Spleen (tissue), 11 donors: ENCODE measurements around the gene ABCA13. TPM values are rescaled to one million over a fixed set of nuclear protein-coding genes. Genes with fewer than 3 reads are reported as not detected.

Source experiments
- DNase-seq: peaks from one replicate; pipeline ENCODE4 v3.0.0-alpha.2; 2020
- H3K27ac ChIP-seq, 8 donors: fragments of 200-600 bp; sonication (generic) in 7 of 8; 1 replicate in 4 of 8; 2 replicates in 4 of 8; pipeline versions ENCODE4 v1.5.0 to v1.8.0; 2016 to 2021; ENCODE audit warnings: inconsistent platforms in 4 of 8, mild to moderate bottlenecking in 4 of 8, moderate library complexity in 1 of 8
- H3K27me3 ChIP-seq, 7 donors: fragments of 200-600 bp; sonication (generic) in 6 of 7; replicated peaks in 1 of 7; 1 replicate in 4 of 7; 2 replicates in 3 of 7; pipeline versions ENCODE4 v1.5.0 to v1.8.0; 2016 to 2021; ENCODE audit warnings: inconsistent platforms in 3 of 7, mild to moderate bottlenecking in 1 of 7
- H3K36me3 ChIP-seq, 6 donors: fragments of 200-600 bp; sonication (generic) in 5 of 6; 1 replicate in 4 of 6; 2 replicates in 2 of 6; pipeline versions ENCODE4 v1.5.0 to v1.8.0; 2016 to 2021; ENCODE audit warnings: inconsistent platforms in 2 of 6
- H3K4me1 ChIP-seq, 6 donors: fragments of 200-600 bp; sonication (generic) in 5 of 6; 1 replicate in 3 of 6; 2 replicates in 3 of 6; pipeline versions ENCODE4 v1.5.0 to v1.8.0; 2016 to 2021; ENCODE audit warnings: inconsistent platforms in 3 of 6
- H3K4me3 ChIP-seq, 8 donors: fragments of 200-600 bp; sonication (generic) in 7 of 8; 1 replicate in 4 of 8; 2 replicates in 4 of 8; pipeline versions ENCODE4 v1.5.0 to v1.8.0; 2016 to 2021; ENCODE audit warnings: inconsistent platforms in 4 of 8, mild to moderate bottlenecking in 4 of 8, moderate library complexity in 2 of 8
- H3K9me3 ChIP-seq, 8 donors: fragments of 200-600 bp; sonication (generic) in 7 of 8; 1 replicate in 4 of 8; 2 replicates in 4 of 8; pipeline versions ENCODE4 v1.5.0 to v1.8.0; 2016 to 2021; ENCODE audit warnings: inconsistent platforms in 4 of 8
- POLR2A ChIP-seq, 3 donors: fragments of 450-650 bp; IDR thresholded peaks; one replicate each; pipeline ENCODE4 v1.5.1; 2017; ENCODE audit warnings: antibody characterized with exemption in 3 of 3, mild to moderate bottlenecking in 1 of 3
- POLR2AphosphoS5 ChIP-seq, 3 donors: sonication (generic); formaldehyde crosslinking; IDR thresholded peaks; one replicate each; pipeline ENCODE4 v1.5.1; 2017; ENCODE audit warnings: antibody characterized with exemption in 3 of 3
- WGBS, 5 donors: extraction: QIAGEN DNeasy Blood & Tissue Kit in 3 of 5; methylation state at CpG; one replicate each; pipeline versions ENCODE4 v1.1.5 to v1.1.7; 2013 to 2018; 5-methylcytosine and 5-hydroxymethylcytosine counted together
- intact Hi-C: fragments of 100-400 bp; cut with DNase I; formaldehyde crosslinking; loops from one replicate; pipeline ENCODE4 v1.15.0; 2023; ENCODE audit warnings: low total_unique reads
- polyA plus RNA-seq, 3 donors: library from polyadenylated mRNA; stranded (reverse); fragments of 200-250 nt; gene quantifications; one replicate each; pipeline ENCODE4 v1.2.1, GENCODE V29; 2013
- total RNA-seq, 7 donors: library from RNA; depleted of rRNA in 3 of 7; stranded (reverse); fragments of >200 nt in 3 of 7; fragmentation: NEBNext Ultra II Directional in 4 of 7; extraction: Animal tissue kit (Norgen Biotek cat#: 25700) in 4 of 7; gene quantifications; one replicate each; pipeline versions ENCODE4 v1.1.0 to v1.2.1, GENCODE V29; 2016 to 2021
- TF ChIP-seq, protein P1 (sequence below), 11 experiments: fragments of 200-600 bp in 7 of 11; fragments of 450-650 bp in 4 of 11; sonication (generic) in 4 of 11; IDR thresholded peaks in 8 of 11; conservative IDR thresholded peaks in 3 of 11; 1 replicate in 7 of 11; 2 replicates in 4 of 11; pipeline versions ENCODE4 v1.4.0 to v1.8.0; 2016 to 2021; ENCODE audit warnings: antibody characterized with exemption in 11 of 11, inconsistent platforms in 4 of 11, mild to moderate bottlenecking in 1 of 11
- donor health status: healthy with polysubstance abuse.
- donor health status: DM: no; HTN: no; CAD: no; lungs with moderate emphysema.
- donor health status: DM: no; HTN: no; CAD: no.
- donor health status: Bipolar disorder and iron deficiency.
- donor health status: healthy.
- donor health status: DM: no; HTN: no; CAD: no.
- donor health status: DM: yes; HTN: yes; CAD: no.

Gene ABCA13
- total and polyA plus RNA-seq, 10 donors = 0.02 to 19.0 (median 1.8) TPM

GRCh38 chr7:48627164-48627563, 455.9 kb downstream of the ABCA13 start:
- intact Hi-C loops = no loop called here
- H3K27ac ChIP-seq = no peak overlapping the region
- no peak for DNase-seq
- no peaks in the 10 kb centered on the region for H3K9me3 ChIP-seq
- no peaks in the 10 kb centered on the region for H3K27me3 ChIP-seq
- H3K4me3 ChIP-seq = no peak overlapping the region
- TF ChIP-seq POLR2AphosphoS5 (IDR thresholded peaks at IDR 0.05) (no peak), POLR2A (IDR thresholded peaks at IDR 0.05) (no peak)
- TF ChIP-seq, protein P1, sequence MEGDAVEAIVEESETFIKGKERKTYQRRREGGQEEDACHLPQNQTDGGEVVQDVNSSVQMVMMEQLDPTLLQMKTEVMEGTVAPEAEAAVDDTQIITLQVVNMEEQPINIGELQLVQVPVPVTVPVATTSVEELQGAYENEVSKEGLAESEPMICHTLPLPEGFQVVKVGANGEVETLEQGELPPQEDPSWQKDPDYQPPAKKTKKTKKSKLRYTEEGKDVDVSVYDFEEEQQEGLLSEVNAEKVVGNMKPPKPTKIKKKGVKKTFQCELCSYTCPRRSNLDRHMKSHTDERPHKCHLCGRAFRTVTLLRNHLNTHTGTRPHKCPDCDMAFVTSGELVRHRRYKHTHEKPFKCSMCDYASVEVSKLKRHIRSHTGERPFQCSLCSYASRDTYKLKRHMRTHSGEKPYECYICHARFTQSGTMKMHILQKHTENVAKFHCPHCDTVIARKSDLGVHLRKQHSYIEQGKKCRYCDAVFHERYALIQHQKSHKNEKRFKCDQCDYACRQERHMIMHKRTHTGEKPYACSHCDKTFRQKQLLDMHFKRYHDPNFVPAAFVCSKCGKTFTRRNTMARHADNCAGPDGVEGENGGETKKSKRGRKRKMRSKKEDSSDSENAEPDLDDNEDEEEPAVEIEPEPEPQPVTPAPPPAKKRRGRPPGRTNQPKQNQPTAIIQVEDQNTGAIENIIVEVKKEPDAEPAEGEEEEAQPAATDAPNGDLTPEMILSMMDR (IDR thresholded peaks at IDR 0.05 in 8 of 11, conservative IDR thresholded peaks at IDR 0.05 in 3 of 11) = no peak
- WGBS, 5 donors = 78 to 85% (median 80%) methylated on average over 4 of the region's 4 CpGs
- no peaks in the 10 kb centered on the region for H3K4me1 ChIP-seq
- H3K36me3 ChIP-seq = peaks cover 0 to 36% (median 0%) of the 10 kb centered on the region in 6 donors

DNA sequence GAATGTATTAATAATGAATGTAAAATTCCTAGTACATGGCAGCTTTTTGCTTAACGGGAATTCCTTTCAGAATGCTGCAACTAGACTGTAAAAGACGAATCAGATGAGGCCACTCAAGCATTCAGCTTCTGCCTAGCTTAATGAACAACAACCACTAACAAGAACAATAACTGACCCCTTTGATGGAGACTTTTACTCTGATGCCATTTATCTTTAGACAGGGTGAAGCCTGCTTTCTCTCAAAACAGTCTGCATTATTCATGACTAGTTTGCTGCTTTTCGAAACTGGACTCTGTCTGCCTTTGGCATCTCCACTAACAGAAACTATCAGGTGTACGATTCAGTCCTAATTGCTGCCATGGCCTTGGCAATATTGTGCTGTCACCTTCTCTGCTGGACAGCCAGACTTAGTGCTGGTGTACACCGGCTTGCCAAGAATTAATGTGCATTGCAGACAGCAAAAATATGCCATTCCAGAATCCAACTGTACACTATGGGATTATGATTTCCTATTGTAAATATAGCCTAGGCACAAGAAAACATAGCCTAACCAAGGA, 457.6 kb downstream of the ABCA13 start:
- no peaks in the 10 kb centered on the region for H3K27me3 ChIP-seq
- TF ChIP-seq, protein P1 (IDR thresholded peaks at IDR 0.05 in 8 of 11, conservative IDR thresholded peaks at IDR 0.05 in 3 of 11) = no peak
- no peak for TF ChIP-seq POLR2AphosphoS5 (IDR thresholded peaks at IDR 0.05)
- TF ChIP-seq POLR2A (IDR thresholded peaks at IDR 0.05) = no peak
- H3K9me3 ChIP-seq = no peaks in the 10 kb centered on the region
- WGBS, 5 donors = 81 to 87% (median 85%) methylated on average over 5 of the region's 5 CpGs
- H3K27ac ChIP-seq = no peak overlapping the region
- no peaks in the 10 kb centered on the region for H3K4me1 ChIP-seq
- no peak overlapping the region for H3K4me3 ChIP-seq
- intact Hi-C loops = no loop called here
- no peak for DNase-seq
- H3K36me3 ChIP-seq = peaks cover 0 to 28% (median 0%) of the 10 kb centered on the region in 6 donors

DNA sequence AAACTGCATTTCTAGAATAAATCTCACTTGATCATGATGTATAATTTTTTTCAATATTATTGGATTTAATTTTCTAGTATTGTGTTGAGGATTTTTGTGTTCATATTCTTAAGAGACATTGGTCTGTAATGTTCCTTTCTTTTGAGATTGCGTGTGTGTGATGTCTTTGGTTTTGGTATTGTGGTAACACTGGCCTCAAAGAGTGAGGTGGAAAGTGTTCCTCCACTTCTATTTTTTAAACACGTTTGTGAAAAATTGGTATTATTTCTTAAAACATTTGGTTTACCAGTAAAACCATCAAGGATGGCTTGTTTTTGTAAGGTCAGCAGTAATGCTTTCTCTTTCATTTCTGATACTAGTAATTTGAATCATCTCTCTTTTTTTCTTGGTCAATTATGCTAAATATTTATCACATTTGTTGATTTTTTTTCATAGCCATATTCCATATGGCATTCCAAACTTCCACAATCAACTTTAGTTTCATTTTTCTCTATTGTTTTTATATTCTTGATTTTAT, 462.9 kb downstream of the ABCA13 start:
- Histone ChIP-seq H3K9me3 (no peaks in the 10 kb centered on the region), H3K27me3 (no peaks in the 10 kb centered on the region), H3K27ac (no peak overlapping the region), H3K4me3 (no peak overlapping the region), H3K36me3 (peaks cover 0 to under 1% (median 0%) of the 10 kb centered on the region in 6 donors), H3K4me1 (no peaks in the 10 kb centered on the region)
- no peak for DNase-seq
- intact Hi-C loops = no loop called here
- TF ChIP-seq POLR2AphosphoS5 (IDR thresholded peaks at IDR 0.05) (no peak), POLR2A (IDR thresholded peaks at IDR 0.05) (no peak)
- TF ChIP-seq, protein P1 (IDR thresholded peaks at IDR 0.05 in 8 of 11, conservative IDR thresholded peaks at IDR 0.05 in 3 of 11) = no peak
- WGBS, 5 donors = 66 to 82% (median 73%) methylated on average over 2 of the region's 2 CpGs

DNA sequence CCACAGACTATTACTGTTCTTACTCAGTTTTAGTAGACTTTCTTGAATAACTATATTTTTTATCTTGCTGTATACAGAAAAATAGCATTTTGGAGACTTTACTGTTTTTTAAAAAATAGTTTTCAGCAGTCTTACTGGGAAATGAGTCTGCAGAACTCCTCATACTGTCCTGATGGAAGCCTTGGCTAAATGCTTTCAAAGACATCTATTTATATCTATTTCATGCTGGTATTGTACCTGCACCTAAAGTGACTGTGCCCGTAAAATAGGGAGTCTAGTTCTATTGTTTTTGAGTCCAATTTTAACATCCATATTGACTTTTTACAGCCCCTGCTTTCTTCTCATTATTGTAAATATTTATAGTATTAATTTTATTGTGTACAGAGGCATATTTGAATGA, 464.5 kb downstream of the ABCA13 start:
- 89 to 97% (median 94%) methylated on average over 1 of the region's 1 CpG for WGBS, 5 donors
- H3K9me3 ChIP-seq = no peaks in the 10 kb centered on the region
- no peak overlapping the region for H3K4me3 ChIP-seq
- intact Hi-C loops = no loop called here
- no peaks in the 10 kb centered on the region for H3K36me3 ChIP-seq
- no peaks in the 10 kb centered on the region for H3K27me3 ChIP-seq
- H3K4me1 ChIP-seq = no peaks in the 10 kb centered on the region
- no peak for TF ChIP-seq POLR2A (IDR thresholded peaks at IDR 0.05)
- no peak for TF ChIP-seq POLR2AphosphoS5 (IDR thresholded peaks at IDR 0.05)
- TF ChIP-seq, protein P1 (IDR thresholded peaks at IDR 0.05 in 8 of 11, conservative IDR thresholded peaks at IDR 0.05 in 3 of 11) = no peak
- H3K27ac ChIP-seq = no peak overlapping the region
- DNase-seq = no peak
